B cell (primary cell): ENCODE measurements around the gene ALKBH2. TPM values are rescaled to one million over a fixed set of nuclear protein-coding genes. Genes with fewer than 3 reads are reported as not detected.

Experiments used
- ATAC-seq: fragments of 200-7000 bp; cut with Tn5 transposase; one replicate; pipeline ENCODE4 v1.10.0; 2021; ENCODE audit warnings: low read depth, mild to moderate bottlenecking, moderate number of reproducible peaks, moderate library complexity
- CTCF ChIA-PET: fragments of 350-600 bp; sonication (Branson Sonifier 250); formaldehyde crosslinking; loops from one replicate; lab custom pipeline; 2021; ENCODE audit warnings: antibody characterized with exemption, inconsistent platforms; lab: Charles Lee
- POLR2A ChIA-PET: fragments of 350-600 bp; sonication (Branson Sonifier 250); formaldehyde crosslinking; loops from one replicate; lab custom pipeline; 2021; ENCODE audit warnings: antibody characterized with exemption; lab: Charles Lee
- DNase-seq: peaks from one replicate; pipeline ENCODE4 v3.0.0; 2013
- H2AFZ ChIP-seq: 2 replicates; pipeline ENCODE4 v1.6.1; 2012; ENCODE audit warnings: mild to moderate bottlenecking, low read depth, low read length; ENCODE audit not compliant: insufficient read depth, poor library complexity, severe bottlenecking
- H3K27ac ChIP-seq, 2 donors: 1 replicate in 1 of 2; 2 replicates in 1 of 2; pipeline ENCODE4 v1.5.1; 2012 to 2013; ENCODE audit warnings: low read length in 2 of 2, mild to moderate bottlenecking in 2 of 2, moderate library complexity in 1 of 2
- H3K27me3 ChIP-seq, 4 experiments: fragments of 200-600 bp in 1 of 4; sonication (generic) in 1 of 4; replicated peaks in 1 of 4; 1 replicate in 2 of 4; 2 replicates in 2 of 4; pipeline versions ENCODE4 v1.6.1 to v1.7.0; 2013 to 2016; ENCODE audit warnings: low read length in 3 of 4, mild to moderate bottlenecking in 2 of 4, mixed read lengths in 1 of 4, moderate library complexity in 1 of 4; ENCODE audit not compliant: insufficient read depth in 4 of 4, control insufficient read depth in 3 of 4; ENCODE audit errors: control extremely low read depth in 1 of 4
- H3K36me3 ChIP-seq, 2 experiments: replicated peaks in 1 of 2; 1 replicate in 1 of 2; 2 replicates in 1 of 2; pipeline versions ENCODE4 v1.6.1 to v1.7.1; 2013; ENCODE audit warnings: low read length in 1 of 2; ENCODE audit not compliant: insufficient read depth in 2 of 2, control insufficient read depth in 1 of 2; ENCODE audit errors: control extremely low read depth in 1 of 2, extremely low read depth in 1 of 2
- H3K4me1 ChIP-seq, 2 donors: fragments of 200-600 bp in 1 of 2; sonication (generic) in 1 of 2; 1 replicate in 1 of 2; 2 replicates in 1 of 2; pipeline versions ENCODE4 v1.5.1 to v1.6.1; 2013 to 2017; ENCODE audit warnings: low read length in 2 of 2; ENCODE audit not compliant: control insufficient read depth in 2 of 2, insufficient read depth in 2 of 2
- H3K4me2 ChIP-seq: replicated peaks from 2 replicates; pipeline ENCODE3; 2012; ENCODE audit warnings: mild to moderate bottlenecking, low read depth, low read length; ENCODE audit not compliant: poor library complexity, severe bottlenecking
- H3K4me3 ChIP-seq, 5 experiments: fragments of 200-600 bp in 1 of 5; sonication (generic) in 1 of 5; 1 replicate in 3 of 5; 2 replicates in 2 of 5; pipeline versions ENCODE4 v1.5.1 to v1.7.0; 2011 to 2016; ENCODE audit warnings: low read length in 4 of 5, mild to moderate bottlenecking in 4 of 5, low read depth in 2 of 5, control low read depth in 1 of 5, moderate library complexity in 1 of 5; ENCODE audit not compliant: insufficient read depth in 1 of 5; ENCODE audit errors: control extremely low read depth in 1 of 5, extremely low read depth in 1 of 5
- H3K79me2 ChIP-seq: fragments of 200-600 bp; sonication (generic); one replicate; pipeline ENCODE4 v1.6.0; 2016; ENCODE audit warnings: low read length; ENCODE audit not compliant: control insufficient read depth, insufficient read depth
- H3K9ac ChIP-seq: fragments of 200-600 bp; sonication (generic); 2 replicates; pipeline ENCODE4 v1.6.1; 2017; ENCODE audit warnings: mild to moderate bottlenecking, low read length, moderate library complexity
- H3K9me3 ChIP-seq, 3 donors: one replicate each; pipeline versions ENCODE4 v1.6.1 to v1.7.1; 2013; ENCODE audit warnings: low read length in 2 of 3; ENCODE audit not compliant: control insufficient read depth in 2 of 3, insufficient read depth in 1 of 3; ENCODE audit errors: control extremely low read depth in 1 of 3
- H4K20me1 ChIP-seq: 2 replicates; pipeline ENCODE4 v1.6.0; 2012; ENCODE audit warnings: mild to moderate bottlenecking, low read length; ENCODE audit not compliant: insufficient read depth, control insufficient read depth, poor library complexity, severe bottlenecking
- H3K27ac Mint-ChIP-seq: one replicate; pipeline ENCODE4 v1.8.0; 2021; ENCODE audit warnings: mixed read lengths
- H3K27me3 Mint-ChIP-seq: one replicate; pipeline ENCODE4 v1.8.0; 2021; ENCODE audit warnings: mixed read lengths
- H3K4me1 Mint-ChIP-seq: one replicate; pipeline ENCODE4 v1.8.0; 2021; ENCODE audit warnings: mixed read lengths
- H3K4me3 Mint-ChIP-seq: one replicate; pipeline ENCODE4 v1.8.0; 2021; ENCODE audit warnings: mixed read lengths
- H3K9me3 Mint-ChIP-seq: one replicate; pipeline ENCODE4 v1.8.0; 2022; ENCODE audit warnings: mixed read lengths; ENCODE audit not compliant: insufficient read depth
- CTCF ChIP-seq: fragments of 200-600 bp; IDR thresholded peaks from one replicate; pipeline ENCODE4 v1.8.0; 2022; ENCODE audit warnings: antibody characterized with exemption, mild to moderate bottlenecking
- EZH2 ChIP-seq: IDR thresholded peaks from 2 replicates; pipeline ENCODE4 v1.6.1; 2012; ENCODE audit warnings: borderline replicate concordance, low read depth, mild to moderate bottlenecking, moderate library complexity, low read length; ENCODE audit not compliant: insufficient read depth, poor library complexity, severe bottlenecking
- WGBS: methylation state at CpG from one replicate; pipeline ENCODE4 v1.1.5; 2013; ENCODE audit warnings: missing lambda C conversion rate; ENCODE audit not compliant: insufficient coverage; 5-methylcytosine and 5-hydroxymethylcytosine counted together
- intact Hi-C: fragments of 100-400 bp; cut with micrococcal nuclease; formaldehyde crosslinking; loops from one replicate; pipeline ENCODE4 v1.10.0; 2022
- polyA plus RNA-seq: library from polyadenylated mRNA; depleted of rRNA; stranded (reverse); fragments of >200 nt; gene quantifications from 2 replicates; pipeline ENCODE4 v1.2.3, GENCODE V29; 2012
- total RNA-seq, 2 donors: library from RNA; stranded (reverse); fragments of 120-200 nt in 1 of 2; gene quantifications; 1 replicate in 1 of 2; 2 replicates in 1 of 2; pipeline versions ENCODE4 v1.2.3 to v1.2.4, GENCODE V29; 2013 to 2022

The ALKBH2 gene
- total and polyA plus RNA-seq, 2 donors (not counting 1 experiment from before 2014, with no cell fraction given) = 14.6 TPM

- H3K9ac ChIP-seq = no peak overlapping the region
- no peak for ATAC-seq
- intact Hi-C loops = no loop called here
- no peak overlapping the region for H3K4me2 ChIP-seq
- no peaks in the 10 kb centered on the region for H3K9me3 Mint-ChIP-seq
- no peaks in the 10 kb centered on the region for H3K27me3 ChIP-seq
- ChIA-PET POLR2A (no interaction called here), CTCF (no interaction called here)
- H3K27me3 Mint-ChIP-seq = no peaks in the 10 kb centered on the region
- TF ChIP-seq EZH2 (no peak), CTCF (no peak)
- H3K9me3 ChIP-seq = no peaks in the 10 kb centered on the region
- no peak for DNase-seq
- H4K20me1 ChIP-seq = no peaks in the 10 kb centered on the region
- no peaks in the 10 kb centered on the region for H3K79me2 ChIP-seq
- H2AFZ ChIP-seq = no peak overlapping the region
- H3K27ac ChIP-seq = no peak overlapping the region
- H3K4me1 Mint-ChIP-seq = no peaks in the 10 kb centered on the region
- no peaks in the 10 kb centered on the region for H3K4me1 ChIP-seq
- 98% methylated on average over 11 of the region's 11 CpGs for WGBS
- peaks cover 0 to 71% of the 10 kb centered on the region in 2 experiments for H3K36me3 ChIP-seq
- no peak overlapping the region for H3K4me3 ChIP-seq
- H3K4me3 Mint-ChIP-seq = no peak overlapping the region
- H3K27ac Mint-ChIP-seq = no peak overlapping the region
Measured at GRCh38 chr12:109085590-109085989, 7.7 kb downstream of the ALKBH2 start.

GRCh38 chr12:109084425-109084824 is 8.8 kb downstream of the ALKBH2 start:
- no peaks in the 10 kb centered on the region for H3K4me1 Mint-ChIP-seq
- WGBS = 100% methylated on average over 1 of the region's 2 CpGs
- no peaks in the 10 kb centered on the region for H3K9me3 ChIP-seq

More at GRCh38 chr12:109084425-109084824, 8.8 kb downstream of the ALKBH2 start:
- Histone ChIP-seq H3K9ac (no peak overlapping the region), H3K79me2 (no peaks in the 10 kb centered on the region), H2AFZ (no peak overlapping the region), H3K4me3 (no peak overlapping the region), H3K27me3 (no peaks in the 10 kb centered on the region), H3K27ac (no peak overlapping the region), H4K20me1 (no peaks in the 10 kb centered on the region), H3K4me2 (no peak overlapping the region), H3K36me3 (peaks cover 2 to 72% of the 10 kb centered on the region in 2 experiments), H3K4me1 (no peaks in the 10 kb centered on the region)
- intact Hi-C loops = no loop called here
- ChIA-PET CTCF (no interaction called here), POLR2A (no interaction called here)
- no peak for DNase-seq
- H3K27me3 Mint-ChIP-seq = no peaks in the 10 kb centered on the region
- TF ChIP-seq EZH2 = no peak
- no peak for TF ChIP-seq CTCF
- no peak overlapping the region for H3K4me3 Mint-ChIP-seq
- no peak for ATAC-seq
- H3K9me3 Mint-ChIP-seq = peaks cover 6% of the 10 kb centered on the region
- no peak overlapping the region for H3K27ac Mint-ChIP-seq
